AG10803 (cell line): ENCODE measurements around the gene BTN2A1.
A peak's percentile ranks its signal among the peaks of the same experiment; 100 is the strongest.

Experiments used
- DNase-seq: peaks from one replicate; pipeline ENCODE4 v3.0.0; 2010; ENCODE audit warnings: low read depth
- H3K4me3 ChIP-seq: 2 replicates; pipeline ENCODE4 v1.5.1; 2011; ENCODE audit warnings: mild to moderate bottlenecking, low read length, control low read depth
- CTCF ChIP-seq: conservative IDR thresholded peaks from 2 replicates; pipeline ENCODE4 v1.5.1; 2011; ENCODE audit warnings: mild to moderate bottlenecking, low read length, control low read depth, inconsistent platforms

Gene BTN2A1

DNA sequence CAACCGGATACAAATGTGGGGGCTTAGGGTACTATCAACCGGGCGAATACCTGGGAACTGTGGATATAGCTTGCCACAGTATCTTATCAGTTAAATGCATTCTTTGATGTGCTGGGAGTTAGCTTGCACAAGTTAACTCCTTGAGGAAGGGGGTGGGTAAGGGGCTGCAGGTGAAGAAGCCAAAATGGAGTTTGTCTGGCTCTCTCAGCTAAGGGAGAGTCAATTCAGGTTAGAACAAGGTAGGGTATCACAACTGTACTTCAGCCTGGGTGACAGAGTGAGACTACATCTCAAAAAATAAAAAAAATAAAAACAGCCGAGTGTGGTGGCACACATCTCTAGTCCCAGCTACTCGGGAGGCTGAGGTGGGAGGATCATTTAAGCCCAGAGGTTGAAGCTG lies 33.8 kb downstream of the BTN2A1 start:
- H3K4me3 ChIP-seq, result no peak overlapping the region
- no peak for TF ChIP-seq CTCF
- no peak for DNase-seq

GRCh38 chr6:26493258-26493657 lies 35.5 kb downstream of the BTN2A1 start:
- TF ChIP-seq CTCF, result peak; percentile 30
- DNase-seq, result peak; percentile 28
- no peak overlapping the region for H3K4me3 ChIP-seq

DNA sequence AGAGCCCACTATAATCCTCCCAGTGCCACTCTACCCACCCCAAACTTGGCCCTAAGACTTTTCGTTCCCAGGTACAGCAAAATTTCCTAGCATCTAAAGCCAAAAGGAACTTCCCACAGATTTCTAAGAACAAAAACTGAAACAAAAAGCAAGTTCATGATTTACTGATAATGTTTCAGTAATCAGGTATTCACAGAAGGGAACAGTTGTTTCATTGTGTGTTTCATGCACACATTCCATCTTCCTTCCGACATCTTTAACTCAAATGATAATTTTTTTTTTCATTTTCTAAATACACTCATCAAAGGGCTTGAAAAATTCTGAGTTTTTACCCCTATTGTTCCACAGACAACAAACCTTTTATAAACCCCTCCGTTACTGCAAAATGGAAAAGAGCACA lies 36.4 kb downstream of the BTN2A1 start:
- no peak for TF ChIP-seq CTCF
- no peak for DNase-seq
- H3K4me3 ChIP-seq, result no peak overlapping the region

DNA sequence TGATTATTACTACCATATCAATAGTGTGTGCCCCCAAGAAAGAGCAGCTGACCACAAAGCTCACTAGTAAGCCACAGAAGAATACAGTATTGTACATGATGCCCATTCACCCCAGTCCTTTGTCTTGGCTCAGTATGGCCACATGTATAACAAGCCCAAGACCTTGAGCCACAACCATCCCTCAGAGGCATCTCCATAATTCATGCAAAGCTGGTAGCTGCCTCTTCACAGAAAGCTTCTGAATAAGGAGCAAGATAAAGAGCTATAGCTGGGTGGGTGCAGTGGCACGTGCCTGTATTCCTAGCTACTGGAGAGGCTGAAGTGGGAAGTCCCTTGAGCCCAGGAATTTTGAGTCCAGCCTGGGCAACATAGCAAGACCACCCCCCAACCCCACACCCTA lies 37.5 kb downstream of the BTN2A1 start:
- no peak for DNase-seq
- H3K4me3 ChIP-seq, result no peak overlapping the region
- TF ChIP-seq CTCF, result no peak

GRCh38 chr6:26497610-26498009 lies 39.9 kb downstream of the BTN2A1 start:
- no peak overlapping the region for H3K4me3 ChIP-seq
- no peak for DNase-seq
- no peak for TF ChIP-seq CTCF

GRCh38 chr6:26500102-26500501 lies 42.3 kb downstream of the BTN2A1 start, which contains the start of gene BTN1A1:
BTN1A1 (plus strand) TSS chr6:26500303; CDS start chr6:26501287, 984 bp downstream.
- DNase-seq, result no peak
- no peak within 1 kb of the TSS for H3K4me3 ChIP-seq
- no peak for TF ChIP-seq CTCF

DNA sequence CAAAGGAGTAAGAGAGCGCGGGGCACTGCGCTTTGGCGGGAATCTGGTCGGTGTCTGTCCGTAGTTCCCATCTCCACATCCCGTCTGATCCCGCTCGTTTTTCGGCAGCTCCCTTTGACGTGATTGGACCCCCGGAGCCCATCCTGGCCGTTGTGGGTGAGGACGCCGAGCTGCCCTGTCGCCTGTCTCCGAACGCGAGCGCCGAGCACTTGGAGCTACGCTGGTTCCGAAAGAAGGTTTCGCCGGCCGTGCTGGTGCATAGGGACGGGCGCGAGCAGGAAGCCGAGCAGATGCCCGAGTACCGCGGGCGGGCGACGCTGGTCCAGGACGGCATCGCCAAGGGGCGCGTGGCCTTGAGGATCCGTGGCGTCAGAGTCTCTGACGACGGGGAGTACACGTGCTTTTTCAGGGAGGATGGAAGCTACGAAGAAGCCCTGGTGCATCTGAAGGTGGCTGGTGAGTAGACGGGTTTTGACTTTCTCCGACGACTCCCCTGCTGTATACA lies 43.8 kb downstream of the BTN2A1 start:
- peak; percentile 16 for DNase-seq
- H3K4me3 ChIP-seq, result peak overlapping the region; percentile 39
- no peak for TF ChIP-seq CTCF
